Stimulated activated CD8-positive, alpha-beta memory T cell treated with anti-CD3 and anti-CD28 coated beads, Interleukin-4, amount 100 ng/mL, for 1 hour (primary cell): Measurements from ENCODE around the gene FAM43B.

Experiments
- DNase-seq, 2 donors: peaks; one replicate each; pipeline ENCODE4 v3.0.0-alpha.2; 2020; ENCODE audit warnings: low read depth in 2 of 2, low spot score in 1 of 2

FAM43B gene

DNA sequence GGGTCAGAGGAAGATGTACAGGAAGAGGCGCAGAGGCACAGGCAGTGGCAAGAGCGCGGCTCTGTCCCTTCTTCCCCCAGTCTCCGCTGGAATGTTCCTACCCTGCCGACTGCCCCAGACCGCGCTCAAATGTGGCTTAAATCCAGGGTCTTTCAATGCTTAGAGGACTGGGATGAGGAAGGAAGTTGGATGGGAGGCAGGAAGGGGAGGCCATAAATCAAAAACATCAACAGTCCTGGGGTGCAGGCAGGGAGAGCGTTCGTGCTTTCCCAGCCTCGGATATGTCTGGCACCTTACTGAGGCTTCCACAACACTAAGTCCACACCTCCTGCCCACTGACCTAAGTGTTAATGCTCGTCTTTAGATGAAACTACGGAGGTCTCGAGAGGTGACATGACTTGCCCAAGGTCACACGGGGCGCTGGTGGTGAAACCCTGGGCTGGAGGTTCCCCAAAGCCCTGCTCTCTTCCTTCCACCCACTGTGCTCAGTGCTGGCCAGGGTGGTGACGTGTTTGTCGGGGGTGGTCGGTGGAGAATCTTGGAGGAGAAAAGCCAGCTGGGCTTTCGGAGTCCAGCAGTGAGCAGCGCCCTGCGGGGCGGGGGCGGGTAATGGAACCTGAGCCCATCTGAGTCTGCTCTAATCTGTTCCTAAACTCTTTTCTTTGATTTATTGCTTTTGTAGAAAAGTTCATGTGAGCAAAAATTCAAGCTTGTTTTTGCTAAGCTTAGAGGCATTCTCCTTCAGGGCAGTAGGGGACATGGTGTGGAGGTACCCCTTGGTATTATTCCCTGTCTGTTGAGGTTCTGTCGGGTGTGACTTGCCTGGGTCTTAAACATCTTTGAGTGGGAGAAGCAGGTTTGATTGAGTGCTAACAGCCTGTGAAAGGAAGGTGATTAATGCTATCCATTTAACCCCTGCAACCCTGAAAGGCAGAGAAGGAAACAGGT lies 37.2 kb downstream of the FAM43B start:
- no peak for DNase-seq

DNA sequence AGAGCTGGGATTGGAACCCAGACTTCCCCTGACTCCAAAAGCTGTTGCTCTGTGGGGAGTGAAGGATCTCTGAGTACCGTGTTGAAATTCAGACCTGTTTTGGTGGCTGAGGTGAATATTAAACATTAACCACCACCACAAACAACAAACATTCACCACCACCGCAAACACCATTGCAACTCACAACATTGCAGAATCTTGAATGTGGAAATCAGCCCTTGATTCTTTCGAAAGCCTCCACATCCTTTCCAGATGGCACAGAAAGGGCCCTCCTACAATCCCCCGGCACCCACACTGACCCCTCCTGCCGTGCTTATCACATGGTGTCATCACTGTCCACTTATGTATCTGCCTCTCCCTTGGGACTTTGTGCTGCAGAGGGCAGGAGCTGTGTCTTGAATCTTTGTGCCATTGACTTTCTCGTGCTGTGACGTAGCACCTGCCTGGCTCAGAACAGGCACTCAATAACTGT lies 38.0 kb downstream of the FAM43B start:
- no peak for DNase-seq

DNA sequence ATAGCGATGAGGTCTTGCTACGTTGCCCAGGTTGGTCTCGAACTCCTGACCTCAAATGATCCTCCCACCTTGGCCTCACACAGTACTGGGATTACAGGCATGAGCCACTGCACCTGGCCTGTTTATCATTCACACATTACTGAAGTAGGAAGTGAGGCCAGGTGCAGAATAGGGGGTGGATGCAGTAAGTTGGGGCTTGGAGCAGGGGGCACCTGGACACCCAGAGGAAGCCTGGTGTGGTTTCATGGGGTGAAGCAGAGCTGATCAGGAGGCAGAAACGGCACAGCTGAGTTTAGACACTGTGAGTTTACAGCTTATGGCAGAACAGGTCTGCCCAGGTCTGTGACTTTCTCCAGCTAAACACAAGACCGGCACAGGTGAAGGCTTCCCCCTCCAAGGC lies 41.4 kb downstream of the FAM43B start:
- no peak for DNase-seq

DNA sequence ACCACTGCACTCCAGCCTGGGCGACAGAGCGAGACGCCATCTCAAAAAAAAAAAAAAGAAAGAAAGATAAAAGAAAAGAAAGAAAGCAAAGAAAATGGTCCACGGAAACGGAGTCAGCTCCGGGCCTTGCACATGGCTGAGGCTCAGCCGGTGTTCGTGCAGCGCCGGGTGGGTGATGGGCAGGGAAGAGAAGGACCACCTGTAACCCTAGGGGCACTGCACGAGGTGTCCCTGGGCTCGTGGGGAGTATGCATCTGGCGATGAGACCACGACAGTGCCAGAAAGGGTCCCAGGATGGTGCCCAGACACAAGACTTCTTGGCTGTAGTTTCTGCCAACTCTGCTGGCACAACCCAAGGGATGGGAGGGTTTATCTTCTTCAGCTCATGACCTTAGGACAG lies 42.4 kb downstream of the FAM43B start:
- no peak for DNase-seq

DNA sequence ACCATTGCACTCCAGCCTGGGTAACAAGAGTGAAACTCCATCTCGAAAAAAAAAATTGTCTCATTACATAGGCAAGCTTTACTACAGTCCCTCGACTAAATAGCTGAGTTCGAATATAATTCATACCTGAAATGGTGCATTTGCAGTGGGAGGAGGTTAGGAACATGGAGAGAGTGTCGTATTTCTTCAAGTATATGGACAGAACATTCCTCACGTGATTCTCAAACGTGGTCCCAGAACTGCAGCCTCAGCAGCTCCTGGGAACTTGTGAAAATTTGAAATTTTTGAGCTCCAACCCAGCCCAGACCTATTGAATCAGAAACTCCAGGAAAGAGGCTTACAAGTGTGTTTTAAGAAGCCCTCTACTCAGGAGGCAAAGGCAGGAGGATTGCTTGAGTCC lies 43.7 kb downstream of the FAM43B start:
- no peak for DNase-seq

DNA sequence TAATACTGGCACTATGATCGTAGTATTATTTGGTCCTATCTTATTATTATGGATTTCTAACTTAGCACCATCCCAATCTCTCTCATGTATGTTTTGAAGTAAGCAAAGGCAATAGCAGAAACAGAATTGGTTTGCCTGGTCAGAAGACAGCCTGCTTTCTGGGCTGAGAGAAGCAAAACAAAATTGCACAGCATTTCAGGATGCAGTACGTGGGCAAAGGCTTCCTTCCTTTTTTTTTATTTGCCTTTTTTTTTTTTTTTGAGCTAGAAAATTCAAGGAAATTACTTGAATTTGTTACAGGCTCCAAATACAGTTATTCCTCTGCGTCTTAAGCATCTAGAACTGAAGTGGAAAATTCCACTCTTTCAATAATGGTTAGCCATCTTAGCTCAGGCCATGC lies 45.3 kb downstream of the FAM43B start:
- DNase-seq, result no peak

DNA sequence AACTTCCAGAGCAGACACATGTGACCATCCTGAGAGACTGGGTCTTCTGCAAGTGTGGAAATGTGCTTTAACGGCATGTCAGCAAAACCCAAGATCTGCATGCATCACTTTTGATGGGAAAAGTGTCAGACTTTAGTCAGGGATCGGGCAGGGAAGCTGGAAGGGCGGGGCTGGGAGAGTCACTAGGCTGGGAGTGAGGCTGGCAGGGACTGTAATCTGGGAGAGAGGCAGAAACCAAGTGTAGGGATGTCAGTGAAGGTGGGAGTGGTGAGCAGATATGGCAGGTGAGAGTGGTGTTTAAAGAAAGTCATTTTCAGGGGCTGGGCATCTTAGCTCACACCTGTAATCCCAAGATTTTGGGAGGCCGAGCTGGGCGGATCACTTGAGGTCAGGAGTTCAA lies 47.8 kb downstream of the FAM43B start:
- no peak for DNase-seq

DNA sequence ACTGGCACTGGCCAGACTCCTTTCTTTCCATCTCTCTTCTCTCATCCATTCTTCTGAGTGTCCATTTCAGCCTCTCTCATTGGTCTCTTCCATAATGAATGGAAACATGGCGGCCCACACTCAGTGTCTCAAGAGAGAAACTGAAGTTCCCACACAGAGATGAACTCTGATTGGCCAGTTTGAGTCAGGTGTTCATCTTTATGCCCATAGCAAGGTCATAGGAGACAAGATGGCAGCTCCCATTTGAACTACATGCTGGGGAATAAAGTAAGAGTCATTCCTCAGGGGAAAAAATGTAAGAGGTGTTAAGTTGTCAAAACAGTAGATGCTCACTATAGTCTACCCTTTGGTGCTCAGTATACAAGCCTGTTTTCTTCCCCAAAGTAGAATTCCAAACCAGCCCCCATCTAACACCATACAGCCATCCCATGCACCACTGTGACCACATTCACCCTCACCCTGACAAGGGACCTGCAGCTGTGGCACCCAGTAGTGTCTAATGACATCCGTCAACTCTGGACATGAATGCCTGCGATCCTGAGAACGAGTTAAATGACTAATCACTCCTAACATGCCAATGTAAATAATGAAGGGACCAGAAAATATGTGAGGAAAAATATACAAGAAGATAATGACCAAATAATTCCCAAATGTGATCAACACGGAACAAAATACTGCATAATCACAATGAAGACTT lies 48.9 kb downstream of the FAM43B start:
- DNase-seq, result no peak

DNA sequence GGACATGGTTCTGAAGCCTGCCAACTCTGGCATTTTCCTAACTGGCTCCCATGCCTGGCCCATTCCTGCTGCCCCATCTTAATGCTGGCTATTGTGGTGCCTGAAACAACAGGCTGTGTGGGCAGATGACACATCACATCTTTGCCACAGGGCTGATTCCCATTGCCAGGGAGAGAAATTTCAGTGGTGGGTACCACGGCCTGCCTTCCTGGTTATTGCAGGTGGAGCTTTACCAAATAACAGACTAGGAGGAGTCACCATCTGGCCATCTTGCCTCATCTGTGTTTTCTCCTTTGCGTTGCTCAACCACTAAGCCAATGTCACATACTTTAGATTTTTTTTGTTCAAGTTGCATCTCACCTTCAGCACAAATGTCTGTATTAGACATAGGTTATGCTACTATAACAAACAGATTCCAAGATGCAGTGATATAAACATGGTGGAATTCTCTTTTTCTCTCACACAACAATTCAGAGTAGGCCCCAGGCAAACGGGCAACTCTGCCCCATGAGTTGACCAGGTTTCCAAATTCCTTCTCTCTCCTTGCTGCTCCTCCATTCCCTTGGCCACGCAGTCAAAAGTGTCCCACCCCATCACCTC lies 50.6 kb downstream of the FAM43B start:
- no peak for DNase-seq

DNA sequence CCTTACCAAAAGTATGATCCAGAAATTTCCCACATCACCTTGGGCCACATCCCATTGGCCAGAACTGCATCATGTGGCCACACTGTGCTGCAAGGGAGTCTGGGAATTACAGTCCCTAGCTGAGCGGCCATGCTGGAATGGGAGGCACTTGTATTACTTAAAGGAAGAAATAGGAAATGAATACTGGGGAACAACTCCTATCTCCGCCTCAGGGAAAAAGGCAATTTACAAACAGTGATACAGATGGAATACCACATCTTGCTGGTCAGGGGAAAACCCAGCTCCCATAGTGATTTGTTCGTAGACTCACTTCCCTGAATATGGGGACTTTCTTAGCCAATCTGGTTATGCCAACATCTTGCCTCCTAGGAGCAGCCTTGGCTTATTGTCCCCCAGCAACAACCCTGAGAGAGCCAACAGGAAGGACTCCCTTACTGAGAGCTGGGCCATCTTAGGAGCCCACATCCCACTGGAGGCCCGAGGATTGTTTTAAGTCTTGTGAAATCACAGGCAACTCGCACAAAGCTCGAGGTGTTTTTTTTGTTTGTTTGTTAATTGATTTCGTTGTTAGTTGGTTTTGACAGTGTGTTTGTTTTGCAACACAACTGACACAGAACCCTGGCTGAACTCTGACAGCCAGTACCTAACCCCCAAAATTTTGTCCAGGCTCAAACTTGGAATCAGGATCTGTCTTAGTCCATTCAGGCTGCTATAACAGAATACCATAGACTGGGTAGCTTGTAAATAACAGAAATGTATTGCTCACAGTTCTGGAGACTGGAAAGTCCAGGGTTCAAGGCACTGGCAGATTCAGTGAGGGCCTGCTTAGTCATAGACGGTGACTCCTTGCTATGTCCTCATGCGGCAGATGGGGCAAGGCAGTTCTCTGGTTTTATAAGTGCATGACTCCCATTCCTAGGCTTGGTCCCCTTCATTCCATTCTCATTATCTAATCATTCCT lies 51.4 kb downstream of the FAM43B start:
- DNase-seq, result no peak
